SW 1271 (cell line): ENCODE data around the gene SIK3.

Experiments
- DNase-seq, 2 experiments: peaks; one replicate each; lab custom pipeline; 2025; lab: John Stamatoyannopoulos, UW

SIK3 gene

GRCh38 chr11:116930586-116930985 is 167.6 kb downstream of the SIK3 start:
- no peak for DNase-seq

GRCh38 chr11:116930177-116930576 is 168.1 kb downstream of the SIK3 start:
- no peak for DNase-seq

- DNase-seq = no peak
These were observed 168.7 kb downstream of the SIK3 start for GRCh38 chr11:116929414-116930090.

- DNase-seq = no peak
These were observed 169.4 kb downstream of the SIK3 start for GRCh38 chr11:116928845-116929244.

- DNase-seq = no peak
These were observed 170.0 kb downstream of the SIK3 start for GRCh38 chr11:116928102-116928777.

GRCh38 chr11:116927163-116927974 is 170.9 kb downstream of the SIK3 start:
- no peak for DNase-seq

GRCh38 chr11:116925050-116925449 is 173.2 kb downstream of the SIK3 start:
- DNase-seq = no peak

- DNase-seq = no peak
These were observed 179.1 kb downstream of the SIK3 start for GRCh38 chr11:116918925-116919655.

- no peak for DNase-seq
These were observed 180.6 kb downstream of the SIK3 start for GRCh38 chr11:116917632-116918031.

GRCh38 chr11:116916886-116917285 is 181.3 kb downstream of the SIK3 start:
- DNase-seq = no peak

GRCh38 chr11:116916052-116916451 is 182.2 kb downstream of the SIK3 start:
- no peak for DNase-seq

GRCh38 chr11:116913000-116913399 is 185.2 kb downstream of the SIK3 start:
- no peak for DNase-seq

GRCh38 chr11:116911976-116912734 is 186.1 kb downstream of the SIK3 start:
- DNase-seq = no peak

- no peak for DNase-seq
These were observed 187.4 kb downstream of the SIK3 start for GRCh38 chr11:116910847-116911246.

- no peak for DNase-seq
These were observed 187.8 kb downstream of the SIK3 start for GRCh38 chr11:116910378-116910777.

- no peak for DNase-seq
These were observed 189.0 kb downstream of the SIK3 start for GRCh38 chr11:116909245-116909644.

- no peak for DNase-seq
These were observed 191.7 kb downstream of the SIK3 start for GRCh38 chr11:116906479-116906878.

GRCh38 chr11:116903090-116903489 is 195.1 kb downstream of the SIK3 start:
- no peak for DNase-seq

- no peak for DNase-seq
These were observed 196.1 kb downstream of the SIK3 start for GRCh38 chr11:116901964-116902688.

- DNase-seq = no peak
These were observed 197.0 kb downstream of the SIK3 start for GRCh38 chr11:116901211-116901610.

GRCh38 chr11:116896211-116896610 is 202.0 kb downstream of the SIK3 start:
- DNase-seq = no peak
